Mammary epithelial cell (primary cell): ENCODE results near the gene SMIM12.

Source experiments
- CTCF ChIP-seq, 2 donors: IDR thresholded peaks in 1 of 2; conservative IDR thresholded peaks in 1 of 2; 2 replicates each; pipeline ENCODE4 v1.5.1; 2011 to 2012; ENCODE audit warnings: inconsistent platforms in 2 of 2, low read length in 2 of 2, mild to moderate bottlenecking in 2 of 2, control low read depth in 1 of 2, low read depth in 1 of 2; ENCODE audit not compliant: insufficient read depth in 1 of 2; ENCODE audit errors: extremely low read depth in 1 of 2
- EZH2 ChIP-seq: IDR thresholded peaks from 2 replicates; pipeline ENCODE4 v1.6.1; 2012; ENCODE audit warnings: low read length, inconsistent platforms, borderline replicate concordance

GRCh38 chr1:34859446-34860200 is at the start of gene SMIM12:
- TF ChIP-seq CTCF (conservative IDR thresholded peaks at IDR 0.05 in 1 of 2, IDR thresholded peaks at IDR 0.05 in 1 of 2; ENCODE audit: extremely low read depth in 1 of 2, insufficient read depth in 1 of 2, low read depth in 1 of 2, low read length in 2 of 2) (peak; percentile 68 to 85), EZH2 (no peak)
